PC-3 (cell line): ENCODE results near the gene GABBR2.

Source experiments
- EZH2 ChIP-seq: fragments of 300-600 bp; sonication (generic); IDR thresholded peaks from one replicate; pipeline ENCODE4 v1.6.1; 2017; ENCODE audit warnings: antibody characterized with exemption, mild to moderate bottlenecking, low read length; ENCODE audit not compliant: unreplicated experiment
- TF ChIP-seq, protein P1 (sequence below): fragments of 300-600 bp; sonication (generic); conservative IDR thresholded peaks from 2 replicates; pipeline ENCODE4 v1.5.1; 2017; ENCODE audit warnings: antibody characterized with exemption, low read depth, mild to moderate bottlenecking, low read length

DNA sequence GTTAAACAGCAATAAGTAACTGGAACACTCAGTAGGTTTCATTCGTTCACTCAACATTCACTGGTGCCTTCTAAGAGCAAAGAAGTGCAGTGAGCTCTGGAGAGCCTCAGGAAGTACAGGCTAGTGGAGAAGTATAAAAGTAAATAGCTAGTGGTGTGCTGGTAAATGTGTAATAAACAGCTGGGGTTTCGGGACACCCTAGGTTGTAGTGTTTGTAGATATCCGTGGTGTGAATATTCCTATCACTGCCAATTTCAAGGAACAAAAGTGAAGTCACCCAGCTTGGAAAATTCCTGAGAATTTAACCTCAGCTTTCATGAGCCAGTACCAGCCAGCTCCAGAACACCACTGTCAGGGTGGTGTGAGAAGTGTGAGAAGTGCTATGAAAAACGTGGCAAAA is 75.9 kb downstream of the GABBR2 start:
- no peak for TF ChIP-seq EZH2
- TF ChIP-seq, protein P1, sequence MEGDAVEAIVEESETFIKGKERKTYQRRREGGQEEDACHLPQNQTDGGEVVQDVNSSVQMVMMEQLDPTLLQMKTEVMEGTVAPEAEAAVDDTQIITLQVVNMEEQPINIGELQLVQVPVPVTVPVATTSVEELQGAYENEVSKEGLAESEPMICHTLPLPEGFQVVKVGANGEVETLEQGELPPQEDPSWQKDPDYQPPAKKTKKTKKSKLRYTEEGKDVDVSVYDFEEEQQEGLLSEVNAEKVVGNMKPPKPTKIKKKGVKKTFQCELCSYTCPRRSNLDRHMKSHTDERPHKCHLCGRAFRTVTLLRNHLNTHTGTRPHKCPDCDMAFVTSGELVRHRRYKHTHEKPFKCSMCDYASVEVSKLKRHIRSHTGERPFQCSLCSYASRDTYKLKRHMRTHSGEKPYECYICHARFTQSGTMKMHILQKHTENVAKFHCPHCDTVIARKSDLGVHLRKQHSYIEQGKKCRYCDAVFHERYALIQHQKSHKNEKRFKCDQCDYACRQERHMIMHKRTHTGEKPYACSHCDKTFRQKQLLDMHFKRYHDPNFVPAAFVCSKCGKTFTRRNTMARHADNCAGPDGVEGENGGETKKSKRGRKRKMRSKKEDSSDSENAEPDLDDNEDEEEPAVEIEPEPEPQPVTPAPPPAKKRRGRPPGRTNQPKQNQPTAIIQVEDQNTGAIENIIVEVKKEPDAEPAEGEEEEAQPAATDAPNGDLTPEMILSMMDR, result no peak
